ENCODE data around the gene DENND4B. TPM values are rescaled to one million over a fixed set of nuclear protein-coding genes. Genes with fewer than 3 reads are reported as not detected.

The DENND4B gene
- total and polyA plus RNA-seq, 2 donors from 2014 or later, result 13.2 to 60.6 TPM

DNA sequence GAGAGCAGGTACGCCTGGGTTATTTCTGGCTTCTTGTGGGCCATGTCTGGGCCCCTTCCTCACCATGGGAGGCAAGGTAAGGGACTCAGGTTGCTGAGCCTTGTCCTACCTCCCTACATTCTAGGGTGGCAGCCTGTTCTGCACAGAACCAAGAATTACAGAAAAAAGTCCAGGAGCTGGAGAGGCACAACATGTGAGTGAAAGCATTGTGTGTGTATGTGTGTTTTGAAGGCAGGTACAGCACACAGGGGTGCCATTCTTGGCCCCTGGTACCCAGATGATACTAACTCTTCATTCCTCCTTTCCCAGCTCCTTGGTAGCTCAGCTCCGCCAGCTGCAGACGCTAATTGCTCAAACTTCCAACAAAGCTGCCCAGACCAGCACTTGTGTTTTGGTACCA, 26.6 kb upstream of the DENND4B start:
- intact Hi-C loops (cut with DNase I), result no loop called here
- DNase-seq (no peak), FAIRE-seq (no peak)
- no peak overlapping the region for H3K9ac ChIP-seq (ENCODE audit: low read length in 3 of 3)
- peaks cover 2 to 8% (median 4%) of the 10 kb centered on the region in 3 donors for H3K36me3 ChIP-seq (ENCODE audit: control insufficient read depth in 2 of 3, insufficient read depth in 3 of 3, low read length in 3 of 3)
- H3K4me3 ChIP-seq (ENCODE audit: low read length in 3 of 3), result no peak overlapping the region
- TF ChIP-seq, protein P1, sequence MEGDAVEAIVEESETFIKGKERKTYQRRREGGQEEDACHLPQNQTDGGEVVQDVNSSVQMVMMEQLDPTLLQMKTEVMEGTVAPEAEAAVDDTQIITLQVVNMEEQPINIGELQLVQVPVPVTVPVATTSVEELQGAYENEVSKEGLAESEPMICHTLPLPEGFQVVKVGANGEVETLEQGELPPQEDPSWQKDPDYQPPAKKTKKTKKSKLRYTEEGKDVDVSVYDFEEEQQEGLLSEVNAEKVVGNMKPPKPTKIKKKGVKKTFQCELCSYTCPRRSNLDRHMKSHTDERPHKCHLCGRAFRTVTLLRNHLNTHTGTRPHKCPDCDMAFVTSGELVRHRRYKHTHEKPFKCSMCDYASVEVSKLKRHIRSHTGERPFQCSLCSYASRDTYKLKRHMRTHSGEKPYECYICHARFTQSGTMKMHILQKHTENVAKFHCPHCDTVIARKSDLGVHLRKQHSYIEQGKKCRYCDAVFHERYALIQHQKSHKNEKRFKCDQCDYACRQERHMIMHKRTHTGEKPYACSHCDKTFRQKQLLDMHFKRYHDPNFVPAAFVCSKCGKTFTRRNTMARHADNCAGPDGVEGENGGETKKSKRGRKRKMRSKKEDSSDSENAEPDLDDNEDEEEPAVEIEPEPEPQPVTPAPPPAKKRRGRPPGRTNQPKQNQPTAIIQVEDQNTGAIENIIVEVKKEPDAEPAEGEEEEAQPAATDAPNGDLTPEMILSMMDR (IDR thresholded peaks at IDR 0.05; ENCODE audit: borderline replicate concordance, extremely low read depth, insufficient read depth), result no peak
- H3K4me1 ChIP-seq (ENCODE audit: control insufficient read depth in 2 of 3, insufficient read depth in 2 of 3, low read depth in 1 of 3, low read length in 3 of 3), result peaks cover 0 to 12% (median 7%) of the 10 kb centered on the region in 3 donors
- H3K27me3 ChIP-seq (ENCODE audit: control insufficient read depth, insufficient read depth, low read length), result no peaks in the 10 kb centered on the region
- no peaks in the 10 kb centered on the region for H3K9me3 ChIP-seq (ENCODE audit: control insufficient read depth in 2 of 3, insufficient read depth in 1 of 3, low read length in 3 of 3)
- no peak overlapping the region for H3K27ac ChIP-seq (ENCODE audit: low read depth in 2 of 2, low read length in 2 of 2)

DNA sequence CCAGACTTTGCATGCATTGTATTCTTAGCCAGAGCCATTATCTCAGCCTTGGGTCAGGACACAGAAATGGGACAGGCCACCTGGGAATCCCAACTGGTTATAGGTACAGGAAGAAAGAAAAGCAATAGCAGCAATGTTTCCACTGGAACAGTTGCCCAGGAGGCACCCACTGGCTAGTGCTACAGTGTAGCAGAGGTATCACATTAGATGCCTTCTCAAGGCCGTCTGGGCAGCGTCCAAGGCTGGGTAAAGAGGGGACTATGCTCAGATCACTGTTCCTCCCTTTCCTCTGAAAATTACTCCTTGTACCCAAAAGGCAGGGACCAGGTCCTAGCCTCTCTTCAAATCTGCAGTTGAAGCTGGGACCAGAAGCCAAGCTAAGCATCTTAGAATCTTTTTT, 23.8 kb upstream of the DENND4B start:
- Histone ChIP-seq H3K27me3 (ENCODE audit: control insufficient read depth, insufficient read depth, low read length) (no peaks in the 10 kb centered on the region), H3K4me3 (ENCODE audit: low read length in 3 of 3) (no peak overlapping the region), H3K27ac (ENCODE audit: low read depth in 2 of 2, low read length in 2 of 2) (no peak overlapping the region), H3K9ac (ENCODE audit: low read length in 3 of 3) (no peak overlapping the region), H3K4me1 (ENCODE audit: control insufficient read depth in 2 of 3, insufficient read depth in 2 of 3, low read depth in 1 of 3, low read length in 3 of 3) (peaks cover 0 to 7% (median 5%) of the 10 kb centered on the region in 3 donors), H3K36me3 (ENCODE audit: control insufficient read depth in 2 of 3, insufficient read depth in 3 of 3, low read length in 3 of 3) (peaks cover 0 to 8% (median 4%) of the 10 kb centered on the region in 3 donors), H3K9me3 (ENCODE audit: control insufficient read depth in 2 of 3, insufficient read depth in 1 of 3, low read length in 3 of 3) (no peaks in the 10 kb centered on the region)
- intact Hi-C loops (cut with DNase I), result no loop called here
- DNase-seq, result no peak
- TF ChIP-seq, protein P1 (IDR thresholded peaks at IDR 0.05; ENCODE audit: borderline replicate concordance, extremely low read depth, insufficient read depth), result no peak
- FAIRE-seq, result no peak

DNA sequence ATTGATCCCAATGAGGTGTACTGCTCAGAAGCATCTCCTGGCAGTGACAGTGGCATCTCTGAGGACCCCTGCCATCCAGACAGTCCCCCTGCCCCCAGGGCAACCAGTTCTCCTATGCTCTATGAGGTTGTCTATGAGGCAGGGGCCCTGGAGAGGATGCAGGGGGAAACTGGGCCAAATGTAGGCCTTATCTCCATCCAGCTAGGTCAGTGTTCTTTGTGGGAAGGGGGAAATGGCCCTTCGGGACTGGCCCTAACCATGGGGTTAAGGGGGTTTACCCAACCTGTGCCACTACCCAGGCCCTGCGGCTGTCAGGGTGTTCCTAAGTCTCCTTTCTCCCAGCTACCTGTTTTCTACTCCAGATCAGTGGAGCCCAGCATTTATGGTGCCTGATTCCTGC, 22.5 kb upstream of the DENND4B start:
- intact Hi-C loops (cut with DNase I), result no loop called here
- Histone ChIP-seq H3K9me3 (ENCODE audit: control insufficient read depth in 2 of 3, insufficient read depth in 1 of 3, low read length in 3 of 3) (no peaks in the 10 kb centered on the region), H3K27me3 (ENCODE audit: control insufficient read depth, insufficient read depth, low read length) (no peaks in the 10 kb centered on the region), H3K4me3 (ENCODE audit: low read length in 3 of 3) (peak overlapping the region in 2 of 3 donors; percentile 85 to 93), H3K9ac (ENCODE audit: low read length in 3 of 3) (peak overlapping the region in 1 of 3 donors; percentile 63), H3K4me1 (ENCODE audit: control insufficient read depth in 2 of 3, insufficient read depth in 2 of 3, low read depth in 1 of 3, low read length in 3 of 3) (peaks cover 0 to 8% (median 7%) of the 10 kb centered on the region in 3 donors), H3K36me3 (ENCODE audit: control insufficient read depth in 2 of 3, insufficient read depth in 3 of 3, low read length in 3 of 3) (peaks cover 0 to 3% (median 0%) of the 10 kb centered on the region in 3 donors), H3K27ac (ENCODE audit: low read depth in 2 of 2, low read length in 2 of 2) (no peak overlapping the region)
- FAIRE-seq (no peak), DNase-seq (no peak)
- TF ChIP-seq, protein P1 (IDR thresholded peaks at IDR 0.05; ENCODE audit: borderline replicate concordance, extremely low read depth, insufficient read depth), result no peak

DNA sequence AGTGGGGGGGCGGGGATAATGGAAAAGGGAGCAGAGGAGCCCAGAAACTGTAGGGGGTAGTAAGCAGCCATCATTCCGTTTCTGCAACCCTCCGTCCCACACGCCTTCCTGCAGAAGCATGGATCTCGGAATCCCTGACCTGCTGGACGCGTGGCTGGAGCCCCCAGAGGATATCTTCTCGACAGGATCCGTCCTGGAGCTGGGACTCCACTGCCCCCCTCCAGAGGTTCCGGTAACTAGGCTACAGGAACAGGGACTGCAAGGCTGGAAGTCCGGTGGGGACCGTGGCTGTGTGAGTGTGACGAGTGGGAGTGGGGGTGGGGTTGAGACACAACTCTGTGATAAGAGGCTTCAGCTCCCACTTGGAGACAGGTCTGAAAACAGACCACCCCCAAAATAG, 21.9 kb upstream of the DENND4B start:
- Histone ChIP-seq H3K9ac (ENCODE audit: low read length in 3 of 3) (peak overlapping the region in 2 of 3 donors; percentile 27 to 63), H3K27me3 (ENCODE audit: control insufficient read depth, insufficient read depth, low read length) (no peaks in the 10 kb centered on the region), H3K9me3 (ENCODE audit: control insufficient read depth in 2 of 3, insufficient read depth in 1 of 3, low read length in 3 of 3) (no peaks in the 10 kb centered on the region), H3K4me3 (ENCODE audit: low read length in 3 of 3) (peak overlapping the region; percentile 72 to 93 (median 85)), H3K4me1 (ENCODE audit: control insufficient read depth in 2 of 3, insufficient read depth in 2 of 3, low read depth in 1 of 3, low read length in 3 of 3) (peaks cover 0 to 8% (median 7%) of the 10 kb centered on the region in 3 donors), H3K36me3 (ENCODE audit: control insufficient read depth in 2 of 3, insufficient read depth in 3 of 3, low read length in 3 of 3) (peaks cover 0 to under 1% (median 0%) of the 10 kb centered on the region in 3 donors), H3K27ac (ENCODE audit: low read depth in 2 of 2, low read length in 2 of 2) (no peak overlapping the region)
- FAIRE-seq (no peak), DNase-seq (peak in 4 of 5 donors; percentile 50 to 77 (median 64))
- TF ChIP-seq, protein P1 (IDR thresholded peaks at IDR 0.05; ENCODE audit: borderline replicate concordance, extremely low read depth, insufficient read depth), result no peak
- intact Hi-C loops (cut with DNase I), result no loop called here

Data from kidney (tissue), 14 donors.